ENCODE measurements around the gene THSD1. TPM values are rescaled to one million over a fixed set of nuclear protein-coding genes. Genes with fewer than 3 reads are reported as not detected.

The THSD1 gene
- total RNA-seq, 2 experiments from 2014 or later: 0.18 to 0.31 TPM

- H3K4me3 Mint-ChIP-seq: no peak overlapping the region
- no peak for ATAC-seq
- no peak for DNase-seq
- intact Hi-C loops (cut with micrococcal nuclease): no loop called here
- no peak overlapping the region for H3K27ac Mint-ChIP-seq
- ChIA-PET CTCF (no interaction called here), POLR2A (no interaction called here)
- H3K4me1 Mint-ChIP-seq (ENCODE audit: low read depth): peaks cover 3% of the 10 kb centered on the region
- H3K27me3 Mint-ChIP-seq: peaks cover 14% of the 10 kb centered on the region
- no peak for TF ChIP-seq CTCF (IDR thresholded peaks at IDR 0.05)
- H3K36me3 Mint-ChIP-seq (ENCODE audit: low read depth): no peaks in the 10 kb centered on the region
- H3K9me3 Mint-ChIP-seq: no peaks in the 10 kb centered on the region
These were observed 52.8 kb downstream of the THSD1 start for GRCh38 chr13:52353193-52353592.

GRCh38 chr13:52348983-52349780 lies 56.8 kb downstream of the THSD1 start:
- H3K36me3 Mint-ChIP-seq (ENCODE audit: low read depth): no peaks in the 10 kb centered on the region
- peak; percentile 48 for DNase-seq
- no peak overlapping the region for H3K27ac Mint-ChIP-seq
- H3K9me3 Mint-ChIP-seq: no peaks in the 10 kb centered on the region
- peaks cover 3% of the 10 kb centered on the region for H3K4me1 Mint-ChIP-seq (ENCODE audit: low read depth)
- intact Hi-C loops (cut with micrococcal nuclease): loop anchor here (5.0 kb wide), 1 partner anchor 103 kb away; the partner anchor contains the start of gene VPS36
- peaks cover 7% of the 10 kb centered on the region for H3K27me3 Mint-ChIP-seq
- ChIA-PET POLR2A (interaction anchor here (3.0 kb wide), 1 partner anchor 101 kb away, joined by 10 read pairs; the partner anchor contains the start of gene VPS36), CTCF (interaction anchor here (1.8 to 5.3 kb wide), 2 partner anchors 10 to 101 kb away, joined by 7 to 32 read pairs; partner anchors contain the start of gene VPS36)
- TF ChIP-seq CTCF (IDR thresholded peaks at IDR 0.05): no peak
- no peak overlapping the region for H3K4me3 Mint-ChIP-seq
- ATAC-seq: peak; percentile 93

- no peaks in the 10 kb centered on the region for H3K36me3 Mint-ChIP-seq (ENCODE audit: low read depth)
- no peak for TF ChIP-seq CTCF (IDR thresholded peaks at IDR 0.05)
- H3K27me3 Mint-ChIP-seq: peaks cover 7% of the 10 kb centered on the region
- intact Hi-C loops (cut with micrococcal nuclease): loop anchor here (5.0 kb wide), 1 partner anchor 104 kb away; the partner anchor contains the start of gene VPS36
- H3K4me3 Mint-ChIP-seq: no peak overlapping the region
- no peak overlapping the region for H3K27ac Mint-ChIP-seq
- peaks cover 3% of the 10 kb centered on the region for H3K4me1 Mint-ChIP-seq (ENCODE audit: low read depth)
- ATAC-seq: no peak
- ChIA-PET POLR2A (no interaction called here), CTCF (interaction anchor here (5.3 kb wide), 1 partner anchor 102 kb away, joined by 32 read pairs; the partner anchor contains the start of gene VPS36)
- H3K9me3 Mint-ChIP-seq: no peaks in the 10 kb centered on the region
- DNase-seq: no peak
These were observed 57.9 kb downstream of the THSD1 start for GRCh38 chr13:52348071-52348470.

- Mint-ChIP-seq H3K36me3 (ENCODE audit: low read depth) (no peaks in the 10 kb centered on the region), H3K4me1 (ENCODE audit: low read depth) (peaks cover 3% of the 10 kb centered on the region), H3K9me3 (no peaks in the 10 kb centered on the region), H3K4me3 (no peak overlapping the region), H3K27ac (no peak overlapping the region), H3K27me3 (peaks cover 5% of the 10 kb centered on the region)
- POLR2A ChIA-PET: interaction anchor here (0.6 to 0.8 kb wide), 2 partner anchors 105 to 173 kb away, joined by 3 read pairs; no protein-coding TSS in a partner anchor
- ATAC-seq (no peak), DNase-seq (no peak)
- intact Hi-C loops (cut with micrococcal nuclease): loop anchor here (5.0 kb wide), 1 partner anchor 107 kb away; the partner anchor contains the start of gene VPS36
- no peak for TF ChIP-seq CTCF (IDR thresholded peaks at IDR 0.05)
- CTCF ChIA-PET: interaction anchor here (5.3 kb wide), 1 partner anchor 104 kb away, joined by 32 read pairs; the partner anchor contains the start of gene VPS36
These were observed 60.2 kb downstream of the THSD1 start for GRCh38 chr13:52345631-52346251.

Data from activated CD8-positive, alpha-beta T cell treated with anti-CD3 and anti-CD28 coated beads for 36 hours (primary cell).